ENCODE measurements around the gene GRIK2. TPM values are rescaled to one million over a fixed set of nuclear protein-coding genes. Genes with fewer than 3 reads are reported as not detected.

GRIK2 gene
- total RNA-seq, 5 donors from 2014 or later (not counting 1 experiment from before 2014, with no cell fraction given) = 0.15 to 0.19 TPM; not detected in 3

DNA sequence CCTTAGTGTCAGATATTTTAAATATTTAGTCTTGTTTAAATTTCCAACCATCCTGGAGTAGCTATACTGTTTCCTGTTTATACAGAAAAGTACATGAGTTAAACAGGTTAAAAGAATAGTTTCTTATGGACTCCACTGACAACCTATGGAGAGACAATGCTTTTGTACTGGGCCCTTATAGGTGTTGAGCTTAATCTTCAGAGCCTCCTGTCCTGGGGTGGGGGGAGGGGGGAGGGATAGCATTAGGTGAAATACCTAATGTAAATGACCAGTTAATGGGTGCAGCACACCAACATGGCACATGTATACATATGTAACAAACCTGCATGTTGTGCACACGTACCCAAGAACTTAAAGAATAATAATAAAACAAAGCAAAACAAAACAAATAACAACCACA lies 322.9 kb downstream of the GRIK2 start:
- no peaks in the 10 kb centered on the region for H3K4me1 Mint-ChIP-seq
- H3K27ac ChIP-seq (ENCODE audit: low read length) = no peak overlapping the region
- no peak overlapping the region for H3K4me3 ChIP-seq (ENCODE audit: control insufficient read depth in 1 of 2, extremely low read depth in 1 of 2, low read length in 1 of 2)
- CTCF ChIA-PET = no interaction called here
- POLR2A ChIA-PET = interaction anchor here in 1 of 2 donors (0.7 kb wide), 1 partner anchor 355 kb away, joined by 7 read pairs; no protein-coding TSS in a partner anchor
- no peaks in the 10 kb centered on the region for H3K36me3 Mint-ChIP-seq
- no peak overlapping the region for H3K27ac Mint-ChIP-seq
- H3K27me3 Mint-ChIP-seq = no peaks in the 10 kb centered on the region
- H3K36me3 ChIP-seq (ENCODE audit: control insufficient read depth in 2 of 2, extremely low read depth in 1 of 2, insufficient read depth in 1 of 2, low read length in 1 of 2) = no peaks in the 10 kb centered on the region
- WGBS (ENCODE audit: insufficient coverage) = no CpG with 5 or more reads among the region's 1 CpG
- no peaks in the 10 kb centered on the region for H3K9me3 Mint-ChIP-seq
- no peaks in the 10 kb centered on the region for H3K4me1 ChIP-seq (ENCODE audit: control insufficient read depth in 1 of 2, extremely low read depth in 1 of 2, insufficient read depth in 2 of 2, low read length in 2 of 2)
- no peak for ATAC-seq (replicated peaks in 1 of 4)
- DNase-seq = no peak
- no peak overlapping the region for H3K4me3 Mint-ChIP-seq
- no peaks in the 10 kb centered on the region for H3K9me3 ChIP-seq
- H3K27me3 ChIP-seq (replicated peaks in 1 of 2; ENCODE audit: control insufficient read depth in 2 of 2, extremely low read depth in 1 of 2, insufficient read depth in 2 of 2, low read length in 1 of 2) = no peaks in the 10 kb centered on the region

DNA sequence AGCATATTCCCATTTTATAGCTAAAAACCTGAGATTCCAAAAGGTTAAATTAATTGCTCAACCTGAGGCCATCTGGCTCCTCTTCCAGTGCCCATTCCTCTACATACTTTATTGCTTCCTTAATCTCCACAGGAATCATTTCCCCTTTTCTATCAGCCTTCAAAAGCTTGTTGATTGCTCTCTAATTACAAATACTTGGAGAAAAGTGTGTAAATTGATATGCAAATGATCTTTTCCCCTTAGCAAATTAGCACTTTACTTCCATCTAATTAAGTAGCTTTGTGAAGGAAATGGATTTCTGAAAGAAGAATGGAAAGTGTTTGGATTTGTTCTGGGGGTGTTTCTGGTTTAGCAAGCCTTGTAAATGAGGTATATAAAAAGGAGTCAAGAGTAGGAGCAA lies 323.3 kb downstream of the GRIK2 start:
- DNase-seq (no peak), ATAC-seq (replicated peaks in 1 of 4) (no peak)
- Mint-ChIP-seq H3K4me3 (no peak overlapping the region), H3K9me3 (no peaks in the 10 kb centered on the region), H3K4me1 (no peaks in the 10 kb centered on the region), H3K36me3 (no peaks in the 10 kb centered on the region), H3K27ac (no peak overlapping the region), H3K27me3 (no peaks in the 10 kb centered on the region)
- Histone ChIP-seq H3K4me1 (ENCODE audit: control insufficient read depth in 1 of 2, extremely low read depth in 1 of 2, insufficient read depth in 2 of 2, low read length in 2 of 2) (no peaks in the 10 kb centered on the region), H3K9me3 (no peaks in the 10 kb centered on the region), H3K27ac (ENCODE audit: low read length) (no peak overlapping the region), H3K4me3 (ENCODE audit: control insufficient read depth in 1 of 2, extremely low read depth in 1 of 2, low read length in 1 of 2) (no peak overlapping the region), H3K27me3 (replicated peaks in 1 of 2; ENCODE audit: control insufficient read depth in 2 of 2, extremely low read depth in 1 of 2, insufficient read depth in 2 of 2, low read length in 1 of 2) (no peaks in the 10 kb centered on the region), H3K36me3 (ENCODE audit: control insufficient read depth in 2 of 2, extremely low read depth in 1 of 2, insufficient read depth in 1 of 2, low read length in 1 of 2) (no peaks in the 10 kb centered on the region)
- CTCF ChIA-PET = no interaction called here
- POLR2A ChIA-PET = interaction anchor here in 1 of 2 donors (0.7 kb wide), 1 partner anchor 355 kb away, joined by 7 read pairs; no protein-coding TSS in a partner anchor

- no peaks in the 10 kb centered on the region for H3K27me3 ChIP-seq (replicated peaks in 1 of 2; ENCODE audit: control insufficient read depth in 2 of 2, extremely low read depth in 1 of 2, insufficient read depth in 2 of 2, low read length in 1 of 2)
- no peak overlapping the region for H3K4me3 ChIP-seq (ENCODE audit: control insufficient read depth in 1 of 2, extremely low read depth in 1 of 2, low read length in 1 of 2)
- ChIA-PET POLR2A (no interaction called here), CTCF (no interaction called here)
- Mint-ChIP-seq H3K4me1 (no peaks in the 10 kb centered on the region), H3K4me3 (no peak overlapping the region), H3K9me3 (peaks cover 0 to 6% (median 0%) of the 10 kb centered on the region in 3 donors), H3K36me3 (no peaks in the 10 kb centered on the region), H3K27me3 (no peaks in the 10 kb centered on the region), H3K27ac (no peak overlapping the region)
- WGBS (ENCODE audit: insufficient coverage) = no CpG with 5 or more reads among the region's 1 CpG
- DNase-seq (no peak), ATAC-seq (replicated peaks in 1 of 4) (no peak)
- no peak overlapping the region for H3K27ac ChIP-seq (ENCODE audit: low read length)
- no peaks in the 10 kb centered on the region for H3K4me1 ChIP-seq (ENCODE audit: control insufficient read depth in 1 of 2, extremely low read depth in 1 of 2, insufficient read depth in 2 of 2, low read length in 2 of 2)
- H3K9me3 ChIP-seq = no peaks in the 10 kb centered on the region
- H3K36me3 ChIP-seq (ENCODE audit: control insufficient read depth in 2 of 2, extremely low read depth in 1 of 2, insufficient read depth in 1 of 2, low read length in 1 of 2) = no peaks in the 10 kb centered on the region
Observed at GRCh38 chr6:101719521-101719920, 326.0 kb downstream of the GRIK2 start.

DNA sequence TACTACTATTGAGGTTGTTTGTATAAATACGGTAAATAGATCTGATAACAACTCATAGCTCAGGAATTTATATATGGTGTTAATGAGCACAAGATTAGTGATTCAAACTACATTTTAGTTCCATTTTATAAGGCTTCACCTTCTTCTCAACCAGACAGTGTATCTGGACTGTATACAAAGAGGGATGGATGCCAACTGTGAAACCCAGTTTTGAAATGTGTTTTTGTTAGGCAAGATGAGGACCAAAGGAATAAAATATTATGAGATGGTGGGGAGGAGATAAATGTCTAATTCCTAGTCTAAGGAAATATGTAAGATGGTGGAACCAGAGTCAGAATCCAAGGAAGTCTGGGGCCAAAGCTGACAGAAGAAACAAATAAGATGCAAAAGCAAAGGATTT lies 329.0 kb downstream of the GRIK2 start:
- WGBS (ENCODE audit: insufficient coverage) = no CpG with 5 or more reads among the region's 1 CpG
- H3K4me1 Mint-ChIP-seq = no peaks in the 10 kb centered on the region
- no peaks in the 10 kb centered on the region for H3K27me3 Mint-ChIP-seq
- peaks cover 0 to 6% (median 0%) of the 10 kb centered on the region in 3 donors for H3K9me3 Mint-ChIP-seq
- H3K4me3 Mint-ChIP-seq = no peak overlapping the region
- no peak overlapping the region for H3K27ac Mint-ChIP-seq
- Histone ChIP-seq H3K36me3 (ENCODE audit: control insufficient read depth in 2 of 2, extremely low read depth in 1 of 2, insufficient read depth in 1 of 2, low read length in 1 of 2) (no peaks in the 10 kb centered on the region), H3K9me3 (no peaks in the 10 kb centered on the region), H3K4me1 (ENCODE audit: control insufficient read depth in 1 of 2, extremely low read depth in 1 of 2, insufficient read depth in 2 of 2, low read length in 2 of 2) (no peaks in the 10 kb centered on the region), H3K27me3 (replicated peaks in 1 of 2; ENCODE audit: control insufficient read depth in 2 of 2, extremely low read depth in 1 of 2, insufficient read depth in 2 of 2, low read length in 1 of 2) (no peaks in the 10 kb centered on the region), H3K4me3 (ENCODE audit: control insufficient read depth in 1 of 2, extremely low read depth in 1 of 2, low read length in 1 of 2) (no peak overlapping the region), H3K27ac (ENCODE audit: low read length) (no peak overlapping the region)
- POLR2A ChIA-PET = no interaction called here
- no peak for DNase-seq
- ATAC-seq (replicated peaks in 1 of 4) = no peak
- CTCF ChIA-PET = no interaction called here
- H3K36me3 Mint-ChIP-seq = no peaks in the 10 kb centered on the region

DNA sequence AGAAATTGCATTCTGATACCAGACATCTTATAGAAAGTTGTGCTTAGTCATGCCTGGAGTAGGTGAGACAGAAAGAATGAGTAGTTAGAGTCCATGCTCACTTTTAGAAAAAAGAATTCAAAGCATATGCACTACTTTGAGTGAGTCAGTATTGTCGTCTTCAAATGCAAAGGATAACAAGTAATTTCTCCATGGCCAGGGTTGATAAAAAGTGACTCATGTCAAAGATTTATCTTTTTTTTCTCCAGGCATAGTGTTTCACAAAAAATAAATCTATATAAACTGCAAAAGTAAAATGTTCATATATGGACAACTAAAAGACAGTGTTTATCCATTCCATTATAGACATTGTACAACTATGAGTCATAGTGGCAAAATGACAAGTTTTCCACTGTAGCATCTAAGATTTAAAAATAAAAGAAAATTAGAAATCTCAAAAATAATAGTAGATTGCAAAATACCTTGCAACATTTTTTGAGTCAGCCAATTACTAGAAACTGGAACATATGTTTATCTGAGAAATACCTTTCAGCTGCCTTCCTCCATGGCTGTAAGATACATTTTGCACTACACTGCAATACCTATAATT lies 329.6 kb downstream of the GRIK2 start:
- Mint-ChIP-seq H3K36me3 (no peaks in the 10 kb centered on the region), H3K4me3 (no peak overlapping the region), H3K9me3 (peaks cover 0 to 6% (median 0%) of the 10 kb centered on the region in 3 donors), H3K4me1 (no peaks in the 10 kb centered on the region), H3K27me3 (no peaks in the 10 kb centered on the region), H3K27ac (no peak overlapping the region)
- ChIA-PET CTCF (no interaction called here), POLR2A (no interaction called here)
- no CpG with 5 or more reads among the region's 1 CpG for WGBS (ENCODE audit: insufficient coverage)
- H3K36me3 ChIP-seq (ENCODE audit: control insufficient read depth in 2 of 2, extremely low read depth in 1 of 2, insufficient read depth in 1 of 2, low read length in 1 of 2) = no peaks in the 10 kb centered on the region
- H3K4me3 ChIP-seq (ENCODE audit: control insufficient read depth in 1 of 2, extremely low read depth in 1 of 2, low read length in 1 of 2) = no peak overlapping the region
- H3K9me3 ChIP-seq = no peaks in the 10 kb centered on the region
- DNase-seq = no peak
- H3K4me1 ChIP-seq (ENCODE audit: control insufficient read depth in 1 of 2, extremely low read depth in 1 of 2, insufficient read depth in 2 of 2, low read length in 2 of 2) = no peaks in the 10 kb centered on the region
- no peak for ATAC-seq (replicated peaks in 1 of 4)
- no peaks in the 10 kb centered on the region for H3K27me3 ChIP-seq (replicated peaks in 1 of 2; ENCODE audit: control insufficient read depth in 2 of 2, extremely low read depth in 1 of 2, insufficient read depth in 2 of 2, low read length in 1 of 2)
- no peak overlapping the region for H3K27ac ChIP-seq (ENCODE audit: low read length)

DNA sequence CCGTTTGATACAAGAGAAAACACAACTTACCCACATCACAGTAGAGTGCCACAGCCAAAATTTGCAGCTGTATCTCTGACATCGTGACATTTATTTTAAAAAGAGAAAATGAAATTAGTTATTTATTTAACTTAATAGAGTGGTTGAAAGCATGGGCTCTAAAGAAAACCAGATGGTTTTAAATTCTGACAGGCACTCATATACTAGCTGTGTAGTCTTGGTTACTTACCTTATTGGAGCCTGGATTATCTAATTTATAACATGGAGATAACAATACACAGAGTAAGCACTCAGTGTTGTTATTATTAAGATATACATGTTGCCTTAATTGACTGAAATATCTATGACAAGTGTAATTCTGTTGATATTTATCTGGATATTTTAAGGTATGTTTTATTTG lies 334.9 kb downstream of the GRIK2 start:
- ATAC-seq (replicated peaks in 1 of 4) = no peak
- WGBS (ENCODE audit: insufficient coverage) = no CpG with 5 or more reads among the region's 2 CpGs
- H3K27ac Mint-ChIP-seq = no peak overlapping the region
- ChIA-PET CTCF (no interaction called here), POLR2A (no interaction called here)
- no peaks in the 10 kb centered on the region for H3K27me3 ChIP-seq (replicated peaks in 1 of 2; ENCODE audit: control insufficient read depth in 2 of 2, extremely low read depth in 1 of 2, insufficient read depth in 2 of 2, low read length in 1 of 2)
- no peaks in the 10 kb centered on the region for H3K9me3 Mint-ChIP-seq
- no peaks in the 10 kb centered on the region for H3K36me3 ChIP-seq (ENCODE audit: control insufficient read depth in 2 of 2, extremely low read depth in 1 of 2, insufficient read depth in 1 of 2, low read length in 1 of 2)
- no peaks in the 10 kb centered on the region for H3K9me3 ChIP-seq
- no peak overlapping the region for H3K27ac ChIP-seq (ENCODE audit: low read length)
- H3K4me1 Mint-ChIP-seq = no peaks in the 10 kb centered on the region
- no peak for DNase-seq
- H3K36me3 Mint-ChIP-seq = no peaks in the 10 kb centered on the region
- no peak overlapping the region for H3K4me3 ChIP-seq (ENCODE audit: control insufficient read depth in 1 of 2, extremely low read depth in 1 of 2, low read length in 1 of 2)
- H3K4me1 ChIP-seq (ENCODE audit: control insufficient read depth in 1 of 2, extremely low read depth in 1 of 2, insufficient read depth in 2 of 2, low read length in 2 of 2) = no peaks in the 10 kb centered on the region
- no peak overlapping the region for H3K4me3 Mint-ChIP-seq
- H3K27me3 Mint-ChIP-seq = no peaks in the 10 kb centered on the region

- H3K27ac Mint-ChIP-seq = no peak overlapping the region
- Histone ChIP-seq H3K36me3 (ENCODE audit: control insufficient read depth in 2 of 2, extremely low read depth in 1 of 2, insufficient read depth in 1 of 2, low read length in 1 of 2) (no peaks in the 10 kb centered on the region), H3K9me3 (no peaks in the 10 kb centered on the region), H3K4me3 (ENCODE audit: control insufficient read depth in 1 of 2, extremely low read depth in 1 of 2, low read length in 1 of 2) (no peak overlapping the region), H3K27ac (ENCODE audit: low read length) (no peak overlapping the region), H3K4me1 (ENCODE audit: control insufficient read depth in 1 of 2, extremely low read depth in 1 of 2, insufficient read depth in 2 of 2, low read length in 2 of 2) (no peaks in the 10 kb centered on the region), H3K27me3 (replicated peaks in 1 of 2; ENCODE audit: control insufficient read depth in 2 of 2, extremely low read depth in 1 of 2, insufficient read depth in 2 of 2, low read length in 1 of 2) (no peaks in the 10 kb centered on the region)
- ATAC-seq (replicated peaks in 1 of 4) (no peak), DNase-seq (no peak)
- POLR2A ChIA-PET = no interaction called here
- no peaks in the 10 kb centered on the region for H3K36me3 Mint-ChIP-seq
- no peaks in the 10 kb centered on the region for H3K27me3 Mint-ChIP-seq
- CTCF ChIA-PET = no interaction called here
- no peak overlapping the region for H3K4me3 Mint-ChIP-seq
- no peaks in the 10 kb centered on the region for H3K4me1 Mint-ChIP-seq
- H3K9me3 Mint-ChIP-seq = no peaks in the 10 kb centered on the region
Observed at GRCh38 chr6:101728956-101729355, 335.4 kb downstream of the GRIK2 start.
